ENCODE data around the gene FAM228B. TPM values are rescaled to one million over a fixed set of nuclear protein-coding genes. Genes with fewer than 3 reads are reported as not detected.
"Not testable (repeated sequence)": the region's sequence is repeated elsewhere in the genome, so short reads cannot be mapped to it uniquely, and the experiment has no call there.

Gene FAM228B
- total RNA-seq, 4 donors from 2014 or later, result 22.6 to 41.4 (median 33.8) TPM

DNA sequence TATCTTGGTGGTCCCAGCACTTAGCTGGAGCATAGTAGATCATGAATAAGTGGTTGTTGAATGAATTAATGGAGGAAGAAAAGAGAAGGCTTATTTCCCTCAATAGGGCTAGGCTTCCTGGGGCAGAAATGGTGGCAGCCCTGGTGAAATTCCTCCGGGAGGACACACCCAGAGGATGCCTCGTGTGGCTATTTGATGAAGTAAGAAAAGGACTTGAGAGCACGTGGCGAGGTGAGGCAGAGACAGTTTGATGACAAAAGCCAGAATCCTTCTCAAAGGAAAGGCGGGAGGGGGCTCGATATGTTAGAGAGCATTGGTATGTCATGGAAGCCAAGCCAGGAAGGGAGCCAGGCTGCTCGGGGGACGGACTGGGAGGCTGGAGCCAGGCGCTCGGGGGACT is 66.3 kb downstream of the FAM228B start:
- peaks cover 0 to 12% (median 0%) of the 10 kb centered on the region in 4 donors for H3K36me3 ChIP-seq
- TF ChIP-seq EP300 (IDR thresholded peaks at IDR 0.05), result no peak
- TF ChIP-seq, protein P1, sequence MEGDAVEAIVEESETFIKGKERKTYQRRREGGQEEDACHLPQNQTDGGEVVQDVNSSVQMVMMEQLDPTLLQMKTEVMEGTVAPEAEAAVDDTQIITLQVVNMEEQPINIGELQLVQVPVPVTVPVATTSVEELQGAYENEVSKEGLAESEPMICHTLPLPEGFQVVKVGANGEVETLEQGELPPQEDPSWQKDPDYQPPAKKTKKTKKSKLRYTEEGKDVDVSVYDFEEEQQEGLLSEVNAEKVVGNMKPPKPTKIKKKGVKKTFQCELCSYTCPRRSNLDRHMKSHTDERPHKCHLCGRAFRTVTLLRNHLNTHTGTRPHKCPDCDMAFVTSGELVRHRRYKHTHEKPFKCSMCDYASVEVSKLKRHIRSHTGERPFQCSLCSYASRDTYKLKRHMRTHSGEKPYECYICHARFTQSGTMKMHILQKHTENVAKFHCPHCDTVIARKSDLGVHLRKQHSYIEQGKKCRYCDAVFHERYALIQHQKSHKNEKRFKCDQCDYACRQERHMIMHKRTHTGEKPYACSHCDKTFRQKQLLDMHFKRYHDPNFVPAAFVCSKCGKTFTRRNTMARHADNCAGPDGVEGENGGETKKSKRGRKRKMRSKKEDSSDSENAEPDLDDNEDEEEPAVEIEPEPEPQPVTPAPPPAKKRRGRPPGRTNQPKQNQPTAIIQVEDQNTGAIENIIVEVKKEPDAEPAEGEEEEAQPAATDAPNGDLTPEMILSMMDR (IDR thresholded peaks at IDR 0.05), result no peak
- no peak for TF ChIP-seq POLR2AphosphoS5 (IDR thresholded peaks at IDR 0.05)
- no peak for TF ChIP-seq POLR2A (IDR thresholded peaks at IDR 0.05; ENCODE audit: low read depth)
- WGBS, result 90% methylated on average over 10 of the region's 10 CpGs
- no peaks in the 10 kb centered on the region for H3K27me3 ChIP-seq
- peaks cover 0 to 6% (median 0%) of the 10 kb centered on the region in 4 donors for H3K9me3 ChIP-seq
- DNase-seq (ENCODE audit: extremely low spot score), result no peak
- intact Hi-C loops (cut with DNase I), result no loop called here
- no peak overlapping the region for H3K27ac ChIP-seq (replicated peaks in 1 of 4)
- no peak overlapping the region for H3K4me3 ChIP-seq
- no peaks in the 10 kb centered on the region for H3K4me1 ChIP-seq

DNA sequence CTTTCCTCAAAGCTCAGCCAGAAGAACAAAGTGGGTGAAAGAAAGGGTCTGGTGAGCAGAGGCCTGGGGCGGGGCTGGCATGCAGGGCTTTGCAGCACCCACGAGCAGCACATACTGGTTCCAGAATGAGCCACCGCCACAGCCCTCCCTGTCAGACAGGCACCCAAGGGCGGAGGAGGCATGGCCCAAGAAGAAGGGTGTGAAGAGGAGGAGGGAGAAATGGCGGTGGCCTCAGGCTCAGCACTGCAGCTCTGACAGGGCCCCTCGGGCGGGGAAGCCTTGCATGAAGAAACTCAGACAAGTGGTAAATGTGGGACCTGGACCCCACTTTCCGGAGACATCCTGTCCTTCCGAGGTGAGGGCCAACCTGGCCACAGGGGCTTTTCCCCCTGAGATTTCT is 67.2 kb downstream of the FAM228B start:
- no peak overlapping the region for H3K4me3 ChIP-seq
- WGBS, result 95% methylated on average over 9 of the region's 9 CpGs
- H3K27me3 ChIP-seq, result no peaks in the 10 kb centered on the region
- H3K36me3 ChIP-seq, result peaks cover 0 to 12% (median 0%) of the 10 kb centered on the region in 4 donors
- no peak for DNase-seq (ENCODE audit: extremely low spot score)
- H3K4me1 ChIP-seq, result no peaks in the 10 kb centered on the region
- intact Hi-C loops (cut with DNase I), result no loop called here
- peaks cover 0 to 4% (median 0%) of the 10 kb centered on the region in 4 donors for H3K9me3 ChIP-seq
- TF ChIP-seq POLR2A (IDR thresholded peaks at IDR 0.05; ENCODE audit: low read depth) (no peak), POLR2AphosphoS5 (IDR thresholded peaks at IDR 0.05) (no peak), EP300 (IDR thresholded peaks at IDR 0.05) (no peak)
- H3K27ac ChIP-seq (replicated peaks in 1 of 4), result no peak overlapping the region

DNA sequence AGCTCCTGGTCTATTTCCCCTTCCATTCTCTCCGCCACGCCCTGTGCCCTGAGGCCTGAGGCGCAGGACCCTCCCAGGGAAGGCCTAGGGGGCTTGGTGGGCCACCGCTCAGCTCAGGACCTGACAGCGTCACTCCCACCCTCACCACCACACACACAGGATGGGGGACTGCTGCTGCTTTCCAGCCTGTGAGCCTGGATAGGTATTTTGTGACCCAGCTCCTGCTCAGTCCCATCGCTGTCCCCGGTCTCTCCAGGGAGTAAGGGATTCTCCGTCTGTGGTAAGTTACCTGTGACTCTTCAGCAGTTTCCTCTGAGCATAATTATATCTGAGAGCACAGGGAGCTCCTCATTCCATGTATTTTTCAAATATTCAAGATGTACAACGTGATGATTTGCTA is 67.9 kb downstream of the FAM228B start:
- peaks cover 0 to 12% (median 0%) of the 10 kb centered on the region in 4 donors for H3K36me3 ChIP-seq
- no peaks in the 10 kb centered on the region for H3K9me3 ChIP-seq
- intact Hi-C loops (cut with DNase I), result no loop called here
- H3K4me1 ChIP-seq, result no peaks in the 10 kb centered on the region
- no peak for DNase-seq (ENCODE audit: extremely low spot score)
- no peaks in the 10 kb centered on the region for H3K27me3 ChIP-seq
- TF ChIP-seq EP300 (IDR thresholded peaks at IDR 0.05) (no peak), POLR2AphosphoS5 (IDR thresholded peaks at IDR 0.05) (no peak), POLR2A (IDR thresholded peaks at IDR 0.05; ENCODE audit: low read depth) (no peak)
- TF ChIP-seq, protein P1 (IDR thresholded peaks at IDR 0.05), result no peak
- 94% methylated on average over 9 of the region's 9 CpGs for WGBS
- H3K27ac ChIP-seq (replicated peaks in 1 of 4), result no peak overlapping the region
- H3K4me3 ChIP-seq, result no peak overlapping the region

DNA sequence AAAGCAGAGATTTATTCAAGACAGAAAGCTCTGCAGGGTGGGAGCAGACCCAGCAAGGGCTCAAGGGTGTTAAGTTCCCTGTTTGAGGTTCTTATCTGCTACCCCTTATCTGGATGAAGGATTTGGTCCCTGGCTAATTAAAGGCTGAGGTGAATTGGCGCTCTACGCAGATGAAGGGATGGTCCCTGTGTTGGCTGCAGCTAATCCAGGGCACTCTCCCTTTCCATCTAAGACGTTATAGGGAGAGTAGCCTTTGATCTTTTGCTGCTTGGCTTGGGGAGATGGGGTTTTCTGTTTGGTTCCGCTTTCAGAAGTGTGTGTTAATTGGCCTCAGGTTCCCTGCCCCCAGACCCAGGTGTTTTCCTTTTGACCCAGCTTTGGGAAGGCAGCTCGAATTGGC is 68.6 kb downstream of the FAM228B start:
- Histone ChIP-seq H3K27me3 (no peaks in the 10 kb centered on the region), H3K4me1 (no peaks in the 10 kb centered on the region), H3K4me3 (no peak overlapping the region), H3K36me3 (peaks cover 0 to 12% (median 0%) of the 10 kb centered on the region in 4 donors), H3K27ac (replicated peaks in 1 of 4) (no peak overlapping the region), H3K9me3 (no peaks in the 10 kb centered on the region)
- no peak for DNase-seq (ENCODE audit: extremely low spot score)
- TF ChIP-seq EP300 (IDR thresholded peaks at IDR 0.05) (no peak), POLR2A (IDR thresholded peaks at IDR 0.05; ENCODE audit: low read depth) (no peak)
- TF ChIP-seq, protein P1 (IDR thresholded peaks at IDR 0.05), result no peak
- 81% methylated on average over 4 of the region's 5 CpGs for WGBS
- intact Hi-C loops (cut with DNase I), result no loop called here

DNA sequence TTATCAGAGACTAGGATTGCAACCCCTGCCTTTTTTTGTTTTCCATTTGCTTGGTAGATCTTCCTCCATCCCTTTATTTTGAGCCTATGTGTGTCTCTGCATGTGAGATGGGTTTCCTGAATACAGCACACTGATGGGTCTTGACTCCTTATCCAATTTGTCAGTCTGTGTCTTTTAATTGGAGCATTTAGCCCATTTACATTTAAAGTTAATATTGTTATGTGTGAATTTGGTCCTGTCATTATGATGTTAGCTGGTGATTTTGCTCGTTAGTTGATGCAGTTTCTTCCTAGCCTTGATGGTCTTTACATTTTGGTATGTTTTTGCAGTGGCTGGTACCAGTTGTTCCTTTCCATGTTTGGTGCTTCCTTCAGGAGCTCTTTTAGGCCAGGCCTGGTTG is 73.9 kb downstream of the FAM228B start:
- H3K9me3 ChIP-seq; H3K4me1 ChIP-seq; H3K4me3 ChIP-seq; H3K27me3 ChIP-seq; DNase-seq (ENCODE audit: extremely low spot score); intact Hi-C loops (cut with DNase I); H3K27ac ChIP-seq (replicated peaks in 1 of 4): not testable (repeated sequence)
- H3K36me3 ChIP-seq, result peaks cover 0 to 22% (median 0%) of the 10 kb centered on the region in 4 donors
- 82% methylated on average over 1 of the region's 1 CpG for WGBS

DNA sequence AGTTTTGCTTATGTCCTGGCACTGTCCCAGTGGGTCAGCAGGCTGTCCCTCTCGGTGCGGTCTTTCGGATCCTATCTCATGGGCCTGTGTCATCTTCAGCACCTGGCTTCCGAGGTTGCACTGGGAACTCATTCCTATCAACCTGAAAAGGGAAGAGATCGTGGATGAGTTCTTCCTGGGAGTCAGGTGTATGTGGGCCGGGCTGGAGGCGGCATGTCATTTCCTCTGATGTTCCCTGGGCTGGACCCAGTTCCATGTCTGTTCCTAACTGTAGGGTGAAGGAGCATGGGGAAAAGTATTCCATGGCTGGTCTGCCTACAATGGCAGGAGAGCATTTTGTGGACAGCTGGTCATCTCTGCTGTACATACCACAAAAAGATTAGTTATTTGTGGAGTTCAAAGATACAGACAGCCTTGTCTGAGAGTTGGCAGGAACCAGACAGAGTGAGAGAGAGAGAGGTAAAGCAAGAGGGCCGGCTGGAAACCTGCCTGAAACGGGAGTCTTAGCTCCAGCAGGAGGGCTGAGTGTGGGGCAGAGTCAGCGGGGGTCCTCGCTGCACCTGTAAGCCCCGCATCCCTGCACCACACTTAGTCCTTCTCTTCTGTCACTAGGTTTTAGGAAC is 76.8 kb downstream of the FAM228B start:
- DNase-seq (ENCODE audit: extremely low spot score), result no peak
- TF ChIP-seq POLR2AphosphoS5 (IDR thresholded peaks at IDR 0.05) (no peak), POLR2A (IDR thresholded peaks at IDR 0.05; ENCODE audit: low read depth) (no peak), EP300 (IDR thresholded peaks at IDR 0.05) (no peak)
- TF ChIP-seq, protein P1 (IDR thresholded peaks at IDR 0.05), result no peak
- Histone ChIP-seq H3K4me1 (no peaks in the 10 kb centered on the region), H3K27me3 (no peaks in the 10 kb centered on the region), H3K4me3 (no peak overlapping the region), H3K36me3 (peaks cover 21 to 44% (median 25%) of the 10 kb centered on the region in 4 donors), H3K9me3 (no peaks in the 10 kb centered on the region), H3K27ac (replicated peaks in 1 of 4) (no peak overlapping the region)
- 86% methylated on average over 10 of the region's 12 CpGs for WGBS
- intact Hi-C loops (cut with DNase I), result no loop called here
